HG03520 (cell line): Measurements from ENCODE around the gene ZCWPW2.

Source experiments
- ATAC-seq: cut with Tn5 transposase; IDR thresholded peaks from one replicate; pipeline ENCODE4 v1.9.1; 2021; ENCODE audit warnings: mild to moderate bottlenecking, moderate library complexity; ENCODE audit not compliant: unreplicated experiment

Gene ZCWPW2

GRCh38 chr3:28569357-28569756 lies 220.8 kb downstream of the ZCWPW2 start:
- ATAC-seq, result no peak

GRCh38 chr3:28574036-28574435 lies 225.5 kb downstream of the ZCWPW2 start:
- ATAC-seq, result no peak

- no peak for ATAC-seq
These were observed 226.7 kb downstream of the ZCWPW2 start for GRCh38 chr3:28575100-28575745.
